HG03571 (cell line): ENCODE measurements around the gene PDZD7.

Experiments used
- ATAC-seq: cut with Tn5 transposase; IDR thresholded peaks from one replicate; pipeline ENCODE4 v1.9.1; 2021; ENCODE audit not compliant: unreplicated experiment

The PDZD7 gene

GRCh38 chr10:100969187-100970075 is 61.5 kb downstream of the PDZD7 start, which contains the start of gene SEMA4G:
TSS of gene SEMA4G (plus strand) at chr10:100969504. CDS start at chr10:100972913, 3,409 bp downstream.
- ATAC-seq: no peak

- no peak for ATAC-seq
Observed at GRCh38 chr10:100968863-100969186, 62.1 kb downstream of the PDZD7 start.

- no peak for ATAC-seq
Observed at GRCh38 chr10:100968062-100968736, 62.7 kb downstream of the PDZD7 start.

GRCh38 chr10:100967332-100967731 is 63.6 kb downstream of the PDZD7 start:
- ATAC-seq: no peak

- no peak for ATAC-seq
Observed at GRCh38 chr10:100966887-100967286, 64.0 kb downstream of the PDZD7 start.

- ATAC-seq: no peak
Observed at GRCh38 chr10:100965820-100966219, 65.1 kb downstream of the PDZD7 start.

- ATAC-seq: no peak
Observed at GRCh38 chr10:100963826-100964225, 67.1 kb downstream of the PDZD7 start.

GRCh38 chr10:100962351-100963080 is 68.4 kb downstream of the PDZD7 start:
- ATAC-seq: no peak

GRCh38 chr10:100960251-100960650 is 70.7 kb downstream of the PDZD7 start:
- ATAC-seq: no peak
